Fibroblast of the aortic adventitia (primary cell): ENCODE data around the gene ADAMTS5. TPM values are rescaled to one million over a fixed set of nuclear protein-coding genes. Genes with fewer than 3 reads are reported as not detected.

Experiments
- DNase-seq: peaks from one replicate; pipeline ENCODE4 v3.0.0-alpha.2; 2010; ENCODE audit warnings: low read depth
- H3K4me3 ChIP-seq: 2 replicates; pipeline ENCODE4 v1.5.1; 2011; ENCODE audit warnings: low read depth, mild to moderate bottlenecking, control low read depth, low read length, moderate library complexity
- CTCF ChIP-seq: IDR thresholded peaks from 2 replicates; pipeline ENCODE4 v1.5.1; 2011; ENCODE audit warnings: mild to moderate bottlenecking, low read length, control low read depth, inconsistent platforms; ENCODE audit not compliant: insufficient read depth
- total RNA-seq: library from RNA; depleted of rRNA; stranded (reverse); fragments of >200 nt; gene quantifications from 2 replicates; pipeline ENCODE4 v1.2.3, GENCODE V29; 2012; ENCODE audit warnings: low replicate concordance

The ADAMTS5 gene
- total RNA-seq, 1 donor = 4.6 TPM

DNA sequence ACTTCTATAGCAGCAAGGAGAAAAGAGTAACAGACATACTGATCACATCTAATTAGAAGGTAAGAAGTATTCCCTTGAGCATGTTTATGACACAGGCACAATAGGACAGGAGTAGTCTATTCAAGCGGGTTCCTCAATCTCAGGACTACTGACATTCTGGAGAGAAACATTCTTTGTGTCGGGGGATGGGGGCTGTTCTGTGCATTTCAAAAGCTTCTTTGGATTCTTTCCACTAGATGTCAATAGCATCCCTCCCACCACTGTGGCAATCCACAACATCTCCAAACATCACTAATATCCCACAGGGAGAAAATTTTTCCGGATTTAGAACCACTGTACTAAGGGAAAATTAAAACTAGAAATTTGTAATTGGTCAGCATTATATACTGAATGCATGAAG lies 56.9 kb downstream of the ADAMTS5 start:
- DNase-seq = no peak
- no peak for TF ChIP-seq CTCF
- H3K4me3 ChIP-seq = no peak overlapping the region

DNA sequence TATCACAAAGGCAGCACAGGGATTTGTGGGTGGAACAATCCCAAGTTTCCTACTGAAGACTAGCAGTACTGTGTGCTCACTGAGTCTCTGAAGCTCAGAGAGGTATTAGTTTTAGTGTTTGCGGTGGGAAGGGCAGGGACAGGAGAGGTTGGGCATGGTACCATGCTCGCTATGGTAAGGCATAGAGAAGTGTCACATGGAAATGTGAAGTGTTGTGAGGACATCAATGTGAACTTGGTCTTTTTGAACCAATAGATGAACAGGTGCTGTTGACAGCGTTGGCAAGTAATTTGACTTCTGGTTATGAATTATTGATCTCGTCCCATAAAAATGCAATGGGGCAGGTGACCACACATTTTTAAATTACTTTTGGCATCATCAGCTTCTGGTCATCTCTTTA lies 65.9 kb downstream of the ADAMTS5 start:
- no peak for DNase-seq
- no peak overlapping the region for H3K4me3 ChIP-seq
- TF ChIP-seq CTCF = no peak

DNA sequence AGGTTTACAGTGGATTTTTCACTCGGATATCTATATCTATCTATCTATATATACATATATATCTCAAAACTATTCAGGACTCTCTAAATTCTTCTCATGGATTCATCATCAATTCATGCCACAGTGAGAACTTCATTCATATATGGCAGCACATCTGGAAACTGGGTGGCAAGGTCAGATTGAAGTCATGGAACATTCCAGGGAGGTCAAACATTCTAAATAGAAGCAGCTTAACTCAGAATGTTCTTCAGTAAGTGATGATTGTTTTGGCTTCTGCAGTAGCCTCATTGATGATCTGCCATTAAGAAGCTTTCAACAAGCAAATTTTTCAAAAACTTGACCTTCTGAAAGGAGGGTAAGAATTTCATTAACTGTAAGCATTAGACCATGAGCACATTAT lies 74.7 kb downstream of the ADAMTS5 start:
- TF ChIP-seq CTCF = no peak
- no peak for DNase-seq

GRCh38 chr21:26888931-26889330 lies 78.0 kb downstream of the ADAMTS5 start:
- no peak for DNase-seq
- no peak for TF ChIP-seq CTCF
- no peak overlapping the region for H3K4me3 ChIP-seq

More for the DNA sequence above, 74.7 kb downstream of the ADAMTS5 start:
- no peak overlapping the region for H3K4me3 ChIP-seq

DNA sequence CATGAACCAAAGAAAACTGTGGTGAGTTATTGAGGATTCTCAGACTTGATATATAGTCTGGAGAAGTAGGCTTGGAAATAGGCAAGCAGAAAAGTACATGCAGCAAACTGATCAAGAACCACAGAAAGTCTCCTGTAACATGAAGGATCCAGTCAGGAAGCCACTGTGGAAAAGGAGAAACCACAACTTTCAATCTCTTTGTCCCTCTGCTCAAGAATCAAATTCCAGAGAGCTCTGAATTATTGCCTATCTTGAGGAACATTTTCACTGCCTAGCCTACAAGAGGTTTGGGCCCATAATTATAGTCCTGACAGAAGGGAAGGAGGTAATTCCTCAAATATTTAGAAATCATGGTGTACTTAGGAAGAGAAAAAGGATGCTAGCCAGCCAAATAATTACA lies 78.6 kb downstream of the ADAMTS5 start:
- DNase-seq = peak; percentile 18

GRCh38 chr21:26887251-26887650 lies 79.6 kb downstream of the ADAMTS5 start:
- peak; percentile 87 for DNase-seq

More for the DNA sequence above, 78.6 kb downstream of the ADAMTS5 start:
- no peak for TF ChIP-seq CTCF
- no peak overlapping the region for H3K4me3 ChIP-seq

More at GRCh38 chr21:26887251-26887650, 79.6 kb downstream of the ADAMTS5 start:
- H3K4me3 ChIP-seq = no peak overlapping the region
- TF ChIP-seq CTCF = no peak
